ENCODE data around the gene PHC2. TPM values are rescaled to one million over a fixed set of nuclear protein-coding genes. Genes with fewer than 3 reads are reported as not detected.
A peak's percentile ranks its signal among the peaks of the same experiment; 100 is the strongest.

The PHC2 gene
- total and polyA plus RNA-seq, 2 of the 13 experiments (the other 11 are each of a cell fraction or from before 2014, with no cell fraction given): 52.5 to 84.9 TPM

DNA sequence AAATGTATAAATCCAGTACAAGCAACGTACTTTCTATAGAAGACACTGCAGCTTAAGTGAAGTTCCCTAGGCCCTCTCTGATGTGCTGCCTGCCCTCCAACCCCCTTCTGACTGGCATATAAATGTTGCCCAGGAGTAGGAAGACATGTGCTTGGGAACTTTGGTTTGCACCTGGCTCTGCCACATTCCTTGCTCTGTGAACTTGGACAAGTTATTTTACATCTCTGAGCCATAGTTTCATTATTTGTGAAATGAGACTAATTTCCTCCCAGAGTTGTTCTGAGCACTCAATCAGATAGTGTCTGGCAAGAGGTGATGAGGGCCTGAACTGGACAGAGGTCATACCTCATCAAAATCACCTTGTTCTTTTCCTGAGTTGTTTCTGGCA lies 3.5 kb upstream of the PHC2 start:
- no peak overlapping the region for H3K4me2 ChIP-seq (ENCODE audit: low read depth, low read length)
- TF ChIP-seq MTA3 (CRISPR knock-in tag; IDR thresholded peaks at IDR 0.05) (no peak), PRPF4 (IDR thresholded peaks at IDR 0.05; ENCODE audit: low read depth, low read length, poor library complexity, severe bottlenecking) (no peak), ZBTB38 (CRISPR knock-in tag; IDR thresholded peaks at IDR 0.05) (no peak)
- TF ChIP-seq, protein P1, sequence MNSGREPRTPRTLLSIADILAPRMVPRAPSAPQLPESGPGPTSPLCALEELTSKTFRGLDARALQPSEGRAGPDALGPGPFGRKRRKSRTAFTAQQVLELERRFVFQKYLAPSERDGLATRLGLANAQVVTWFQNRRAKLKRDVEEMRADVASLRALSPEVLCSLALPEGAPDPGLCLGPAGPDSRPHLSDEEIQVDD (CRISPR knock-in tag; IDR thresholded peaks at IDR 0.05; ENCODE audit: borderline replicate concordance): no peak
- in situ Hi-C loops (cut with HindIII; ENCODE audit: extremely low pct_ligation_motif_present, low pct_unique_long_range_greater_than_20kb): no loop called here
- H3K27ac ChIP-seq (ENCODE audit: extremely low read length, insufficient read depth, low read length): no peak overlapping the region
- no peak overlapping the region for H2AFZ ChIP-seq (ENCODE audit: low read length)
- 21% methylated on average over 1 of the region's 1 CpG for WGBS (ENCODE audit: low lambda C conversion rate)
- BruUV-seq (replicated peaks): no TSS peak
- H3K79me2 ChIP-seq (ENCODE audit: insufficient read depth, low read length): no peaks in the 10 kb centered on the region
- intact Hi-C loops (cut with micrococcal nuclease; ENCODE audit: unreplicated experiment): no loop called here
- H3K36me3 ChIP-seq (replicated peaks in 1 of 2; ENCODE audit: control insufficient read depth in 1 of 2, insufficient read depth in 2 of 2, low read length in 2 of 2): no peaks in the 10 kb centered on the region
- no peak for FAIRE-seq
- no peak overlapping the region for H3K4me3 ChIP-seq (replicated peaks in 1 of 3; ENCODE audit: insufficient read depth in 1 of 3, low read depth in 2 of 3, low read length in 3 of 3)
- H3K4me1 ChIP-seq (ENCODE audit: insufficient read depth, low read length): peaks cover 38% of the 10 kb centered on the region
- no peaks in the 10 kb centered on the region for H4K20me1 ChIP-seq (ENCODE audit: insufficient read depth, low read length)
- H3K27me3 ChIP-seq (ENCODE audit: control insufficient read depth in 1 of 2, insufficient read depth in 2 of 2, low read length in 2 of 2): peaks cover 0 to 14% of the 10 kb centered on the region in 2 experiments; a peak in 2 of 5 replicates
- DNase-seq (ENCODE audit: low spot score): no peak
- CTCF ChIA-PET (ENCODE audit: low intra/inter-chr PET ratio, low total read pairs): no interaction called here
- no peak overlapping the region for H3K9ac ChIP-seq (ENCODE audit: insufficient read depth, low read depth, low read length)
- POLR2A ChIA-PET: no interaction called here
- no peak for ATAC-seq
- H3K9me3 ChIP-seq (ENCODE audit: low read length): no peaks in the 10 kb centered on the region

DNA sequence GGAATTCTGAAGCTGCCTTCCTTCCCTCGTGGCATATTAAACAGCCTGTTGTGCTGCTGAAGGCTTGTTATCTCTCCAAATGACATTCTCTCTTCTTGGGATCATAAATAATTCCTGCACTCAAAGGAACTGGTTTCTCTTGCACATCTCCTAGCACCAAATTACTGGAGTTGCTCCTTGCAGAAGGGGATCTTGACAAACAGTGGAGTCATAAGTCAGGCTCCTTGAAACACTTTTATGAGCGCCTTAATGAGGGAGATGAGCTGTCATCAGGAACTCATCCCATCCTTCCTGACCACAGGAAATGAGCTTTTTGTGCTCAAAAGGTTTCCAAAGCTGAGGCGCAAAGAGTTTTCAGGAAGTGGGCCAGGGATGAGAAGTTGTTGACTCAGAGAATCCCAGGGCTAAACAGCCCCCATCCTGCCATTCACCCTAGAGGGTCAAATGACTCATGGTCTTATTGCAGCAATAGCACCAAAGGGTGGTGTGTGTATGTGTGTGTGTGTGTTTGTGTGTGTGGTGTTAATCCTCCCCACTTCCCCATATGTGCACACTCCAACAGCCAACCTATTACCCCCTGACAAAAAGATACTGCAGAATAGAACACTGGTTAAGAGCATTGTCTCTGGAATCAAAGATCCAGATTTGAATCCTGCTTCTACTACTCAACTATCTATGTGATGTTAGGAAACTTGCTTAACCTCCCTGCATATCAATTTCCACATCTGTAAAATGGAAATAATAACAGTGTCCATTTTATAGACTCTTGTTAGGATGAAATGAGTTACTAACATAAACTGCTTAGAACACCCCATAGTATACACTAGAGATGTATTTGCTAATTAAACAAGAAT lies 2.8 kb upstream of the PHC2 start:
- Histone ChIP-seq H3K27ac (ENCODE audit: extremely low read length, insufficient read depth, low read length) (no peak overlapping the region), H2AFZ (ENCODE audit: low read length) (no peak overlapping the region), H3K79me2 (ENCODE audit: insufficient read depth, low read length) (no peaks in the 10 kb centered on the region), H3K4me2 (ENCODE audit: low read depth, low read length) (no peak overlapping the region), H3K27me3 (ENCODE audit: control insufficient read depth in 1 of 2, insufficient read depth in 2 of 2, low read length in 2 of 2) (peaks cover 0 to 21% of the 10 kb centered on the region in 2 experiments; a peak in 2 of 5 replicates), H4K20me1 (ENCODE audit: insufficient read depth, low read length) (no peaks in the 10 kb centered on the region), H3K9ac (ENCODE audit: insufficient read depth, low read depth, low read length) (no peak overlapping the region), H3K36me3 (replicated peaks in 1 of 2; ENCODE audit: control insufficient read depth in 1 of 2, insufficient read depth in 2 of 2, low read length in 2 of 2) (no peaks in the 10 kb centered on the region), H3K4me1 (ENCODE audit: insufficient read depth, low read length) (peaks cover 40% of the 10 kb centered on the region), H3K4me3 (replicated peaks in 1 of 3; ENCODE audit: insufficient read depth in 1 of 3, low read depth in 2 of 3, low read length in 3 of 3) (no peak overlapping the region), H3K9me3 (ENCODE audit: low read length) (no peaks in the 10 kb centered on the region)
- in situ Hi-C loops (cut with HindIII; ENCODE audit: extremely low pct_ligation_motif_present, low pct_unique_long_range_greater_than_20kb) (no loop called here), intact Hi-C loops (cut with micrococcal nuclease; ENCODE audit: unreplicated experiment) (no loop called here)
- no TSS peak for BruUV-seq (replicated peaks)
- peak; percentile 75 for DNase-seq (ENCODE audit: low spot score)
- CTCF ChIA-PET (ENCODE audit: low intra/inter-chr PET ratio, low total read pairs): no interaction called here
- no peak for FAIRE-seq
- 0% methylated on average over 3 of the region's 3 CpGs for WGBS (ENCODE audit: low lambda C conversion rate)
- POLR2A ChIA-PET: no interaction called here
- no peak for ATAC-seq
- TF ChIP-seq, protein P2, sequence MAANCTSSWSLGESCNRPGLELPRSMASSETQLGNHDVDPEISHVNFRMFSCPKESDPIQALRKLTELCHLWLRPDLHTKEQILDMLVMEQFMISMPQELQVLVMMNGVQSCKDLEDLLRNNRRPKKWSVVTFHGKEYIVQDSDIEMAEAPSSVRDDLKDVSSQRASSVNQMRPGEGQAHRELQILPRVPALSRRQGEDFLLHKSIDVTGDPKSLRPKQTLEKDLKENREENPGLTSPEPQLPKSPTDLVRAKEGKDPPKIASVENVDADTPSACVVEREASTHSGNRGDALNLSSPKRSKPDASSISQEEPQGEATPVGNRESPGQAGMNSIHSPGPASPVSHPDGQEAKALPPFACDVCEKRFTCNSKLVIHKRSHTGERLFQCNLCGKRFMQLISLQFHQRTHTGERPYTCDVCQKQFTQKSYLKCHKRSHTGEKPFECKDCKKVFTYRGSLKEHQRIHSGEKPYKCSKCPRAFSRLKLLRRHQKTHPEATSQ (CRISPR knock-in tag; IDR thresholded peaks at IDR 0.05; ENCODE audit: borderline replicate concordance): no peak
- TF ChIP-seq CCAR2 (optimal IDR thresholded peaks at IDR 0.05; ENCODE audit: low read depth, low read length) (peak; percentile 30), RARA (CRISPR knock-in tag; IDR thresholded peaks at IDR 0.05) (peak; percentile 87), MIXL1 (CRISPR knock-in tag; IDR thresholded peaks at IDR 0.05) (0 out of 2 replicates have a peak, but pooled peaks have one; percentile 18), ZNF678 (CRISPR knock-in tag; IDR thresholded peaks at IDR 0.05) (no peak), ELF3 (CRISPR knock-in tag; IDR thresholded peaks at IDR 0.05) (peak; percentile 88), ZNF816 (CRISPR knock-in tag; IDR thresholded peaks at IDR 0.05; ENCODE audit: borderline replicate concordance) (0 out of 2 replicates have a peak, but pooled peaks have one; percentile 28)
- TF ChIP-seq, protein P3, sequence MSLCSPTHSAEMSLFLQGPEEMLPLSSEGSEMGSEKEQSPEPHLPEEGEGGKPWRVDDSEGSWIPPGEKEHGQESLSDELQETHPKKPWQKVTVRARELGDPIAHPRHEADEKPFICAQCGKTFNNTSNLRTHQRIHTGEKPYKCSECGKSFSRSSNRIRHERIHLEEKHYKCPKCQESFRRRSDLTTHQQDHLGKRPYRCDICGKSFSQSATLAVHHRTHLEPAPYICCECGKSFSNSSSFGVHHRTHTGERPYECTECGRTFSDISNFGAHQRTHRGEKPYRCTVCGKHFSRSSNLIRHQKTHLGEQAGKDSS (CRISPR knock-in tag; IDR thresholded peaks at IDR 0.05; ENCODE audit: borderline replicate concordance, low read depth): 0 out of 2 replicates have a peak, but pooled peaks have one; percentile 48

Data from HepG2 (cell line).